Posterior vena cava (tissue), 2 donors: ENCODE data around the gene PGLYRP2. TPM values are rescaled to one million over a fixed set of nuclear protein-coding genes. Genes with fewer than 3 reads are reported as not detected.

ENCODE experiments used
- DNase-seq: peaks from one replicate; pipeline ENCODE4 v3.0.0-alpha.2; 2020; ENCODE audit warnings: low spot score
- intact Hi-C, 2 donors: fragments of 100-400 bp; cut with DNase I; formaldehyde crosslinking; loops; one replicate each; pipeline versions ENCODE4 v1.14.1 to v1.14.2; 2022 to 2023
- total RNA-seq, 2 donors: library from RNA; stranded (reverse); fragmentation: NEBNext Ultra II Directional; extraction: Animal tissue kit (Norgen Biotek cat#: 25700); gene quantifications; one replicate each; pipeline ENCODE4 v1.2.1, GENCODE V29; 2021
- donor health status: DM: yes; HTN: yes; CAD: no.
- donor health status: DM: yes; HTN: yes; CAD: no.

The PGLYRP2 gene
- total RNA-seq, 2 donors from 2014 or later: not detected

- no peak for DNase-seq
- intact Hi-C loops: loop anchor here in 1 of 2 donors (5.0 to 10.0 kb wide), 2 partner anchors 93 to 359 kb away; no protein-coding TSS in a partner anchor
Observed at GRCh38 chr19:15461694-15462093, 17.6 kb downstream of the PGLYRP2 start.

DNA sequence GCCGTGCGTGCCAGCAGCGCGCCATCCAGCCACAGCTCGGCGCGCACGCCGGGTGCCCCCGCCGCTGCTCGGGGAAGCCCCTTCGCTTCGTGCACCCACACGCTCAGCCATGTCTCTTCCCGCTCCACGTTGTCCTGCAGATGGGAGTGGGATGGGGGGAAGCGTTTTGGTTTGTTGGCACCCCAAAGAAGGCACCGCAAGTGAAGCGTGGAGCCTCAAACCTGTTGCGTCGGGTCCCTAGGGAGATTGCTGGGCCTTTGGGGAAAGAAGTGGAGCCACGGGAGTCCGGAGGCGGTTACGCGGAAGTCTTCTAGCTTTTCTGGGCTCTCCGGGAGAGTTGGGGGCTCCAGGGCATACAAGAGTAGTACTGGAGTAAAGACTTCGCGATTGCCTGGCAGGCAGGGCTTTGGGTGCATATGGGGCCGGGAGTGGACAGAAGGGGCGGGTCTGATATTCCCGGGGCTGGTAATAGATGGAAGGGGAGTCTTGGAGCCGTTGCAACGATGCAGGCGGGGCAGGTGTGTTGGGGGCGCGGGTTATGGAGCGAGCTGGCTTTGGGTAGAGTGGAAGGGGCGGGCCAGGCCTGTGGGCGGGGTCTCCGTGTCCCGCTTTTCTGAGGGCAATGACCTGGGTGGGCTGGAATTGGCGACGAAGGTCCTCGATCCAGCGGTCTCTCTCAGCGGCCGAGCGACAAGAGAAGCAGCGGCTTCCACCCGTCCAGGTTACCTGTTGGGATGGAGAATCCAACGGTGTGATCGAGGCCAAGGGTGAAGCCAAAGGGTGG lies 21.4 kb downstream of the PGLYRP2 start:
- intact Hi-C loops: no loop called here

GRCh38 chr19:15456871-15457700 lies 22.2 kb downstream of the PGLYRP2 start:
- no peak for DNase-seq
- intact Hi-C loops: no loop called here

More for the DNA sequence above, 21.4 kb downstream of the PGLYRP2 start:
- no peak for DNase-seq

- intact Hi-C loops: no loop called here
- no peak for DNase-seq
Observed at GRCh38 chr19:15456441-15456840, 22.9 kb downstream of the PGLYRP2 start.

GRCh38 chr19:15455996-15456395 lies 23.3 kb downstream of the PGLYRP2 start:
- peak; percentile 51 for DNase-seq
- intact Hi-C loops: no loop called here

DNA sequence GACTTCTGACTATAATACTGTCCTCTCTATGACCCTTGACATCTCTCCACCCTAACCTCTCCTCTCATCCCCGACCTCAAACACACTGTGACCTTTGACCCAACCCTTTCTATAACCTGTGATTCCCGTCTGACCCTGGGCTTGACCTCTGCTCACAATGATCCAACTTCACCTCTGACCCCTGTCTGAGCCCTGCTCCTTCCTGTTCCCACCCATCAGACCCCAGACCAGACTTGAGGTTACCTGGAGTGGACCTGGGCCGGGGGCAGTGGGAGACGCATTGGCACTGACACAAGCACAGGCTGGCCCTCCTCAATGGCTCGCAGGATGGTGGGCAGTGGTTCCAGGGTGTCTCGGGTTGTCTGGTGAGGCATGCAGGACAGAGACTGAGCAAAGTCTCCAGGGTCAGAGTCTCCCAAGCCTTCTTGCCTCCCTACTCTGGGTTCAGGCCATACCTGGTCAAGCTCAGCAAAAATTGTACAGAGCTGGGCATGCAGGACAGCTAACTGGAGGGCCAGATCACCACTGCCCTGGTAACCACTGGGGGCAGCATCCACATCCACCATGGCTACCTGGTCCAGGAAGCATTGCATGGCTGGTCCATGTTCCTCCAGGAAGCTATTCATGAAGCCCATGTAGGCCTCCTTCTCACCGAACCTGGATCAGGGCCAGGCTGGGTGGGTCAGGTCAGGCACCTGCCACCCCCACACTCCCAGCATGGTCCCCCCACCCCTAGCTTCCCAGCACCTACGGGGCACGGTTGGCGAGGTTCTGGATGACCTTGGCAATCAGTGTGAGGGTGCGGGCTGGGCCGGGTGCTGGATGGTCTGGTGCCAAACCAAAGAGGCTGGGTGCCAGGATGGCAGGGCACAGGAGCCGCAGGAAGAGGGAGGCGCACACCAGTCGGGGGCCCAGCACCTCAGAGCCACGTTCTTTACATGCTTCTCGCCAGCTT lies 25.1 kb downstream of the PGLYRP2 start:
- peak; percentile 68 for DNase-seq
- intact Hi-C loops: no loop called here

DNA sequence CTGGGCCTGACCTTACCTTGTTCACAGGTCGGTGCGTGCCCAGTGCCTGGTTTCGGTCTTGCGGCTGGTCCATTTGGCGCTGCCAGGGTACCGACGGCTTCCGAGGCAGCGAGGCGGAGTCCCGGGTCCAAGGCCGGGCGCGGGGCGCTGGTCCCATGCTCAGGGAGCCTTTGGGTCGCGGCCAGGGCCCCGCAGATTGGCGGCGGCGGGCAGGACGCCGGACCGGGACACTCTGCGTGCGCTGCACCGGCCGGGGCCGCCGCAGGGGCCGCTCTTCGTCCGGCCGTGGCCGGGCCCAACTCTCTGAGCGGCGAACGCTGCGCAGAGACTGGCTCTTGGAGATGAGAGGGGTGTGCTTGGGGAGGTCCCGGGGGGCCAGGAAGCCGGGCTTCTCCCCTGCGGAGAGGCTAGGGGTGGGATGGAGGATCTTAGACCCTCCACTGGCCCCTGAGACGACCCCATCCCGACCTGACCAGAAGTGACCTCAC lies 26.2 kb downstream of the PGLYRP2 start:
- intact Hi-C loops: no loop called here
- DNase-seq: no peak

GRCh38 chr19:15452111-15453047 lies 26.9 kb downstream of the PGLYRP2 start:
- intact Hi-C loops: no loop called here

DNA sequence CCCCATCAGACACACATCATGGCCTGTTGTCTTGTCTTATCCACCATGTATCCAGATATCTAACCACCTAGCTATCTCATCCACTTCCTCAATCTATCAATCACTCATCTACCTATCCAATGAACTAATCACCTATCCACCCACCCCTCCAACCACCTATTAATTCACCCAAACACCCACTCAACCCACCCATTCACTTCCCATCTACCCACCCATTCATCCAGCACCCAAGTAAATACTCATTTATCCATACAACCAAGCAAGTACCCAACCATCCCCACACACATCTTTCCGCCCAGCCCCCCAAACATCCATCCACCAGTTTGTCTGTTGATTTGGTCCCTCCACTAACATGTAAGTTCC lies 28.8 kb downstream of the PGLYRP2 start:
- no peak for DNase-seq
- intact Hi-C loops: no loop called here

More at GRCh38 chr19:15452111-15453047, 26.9 kb downstream of the PGLYRP2 start:
- peak; percentile 97 for DNase-seq

DNA sequence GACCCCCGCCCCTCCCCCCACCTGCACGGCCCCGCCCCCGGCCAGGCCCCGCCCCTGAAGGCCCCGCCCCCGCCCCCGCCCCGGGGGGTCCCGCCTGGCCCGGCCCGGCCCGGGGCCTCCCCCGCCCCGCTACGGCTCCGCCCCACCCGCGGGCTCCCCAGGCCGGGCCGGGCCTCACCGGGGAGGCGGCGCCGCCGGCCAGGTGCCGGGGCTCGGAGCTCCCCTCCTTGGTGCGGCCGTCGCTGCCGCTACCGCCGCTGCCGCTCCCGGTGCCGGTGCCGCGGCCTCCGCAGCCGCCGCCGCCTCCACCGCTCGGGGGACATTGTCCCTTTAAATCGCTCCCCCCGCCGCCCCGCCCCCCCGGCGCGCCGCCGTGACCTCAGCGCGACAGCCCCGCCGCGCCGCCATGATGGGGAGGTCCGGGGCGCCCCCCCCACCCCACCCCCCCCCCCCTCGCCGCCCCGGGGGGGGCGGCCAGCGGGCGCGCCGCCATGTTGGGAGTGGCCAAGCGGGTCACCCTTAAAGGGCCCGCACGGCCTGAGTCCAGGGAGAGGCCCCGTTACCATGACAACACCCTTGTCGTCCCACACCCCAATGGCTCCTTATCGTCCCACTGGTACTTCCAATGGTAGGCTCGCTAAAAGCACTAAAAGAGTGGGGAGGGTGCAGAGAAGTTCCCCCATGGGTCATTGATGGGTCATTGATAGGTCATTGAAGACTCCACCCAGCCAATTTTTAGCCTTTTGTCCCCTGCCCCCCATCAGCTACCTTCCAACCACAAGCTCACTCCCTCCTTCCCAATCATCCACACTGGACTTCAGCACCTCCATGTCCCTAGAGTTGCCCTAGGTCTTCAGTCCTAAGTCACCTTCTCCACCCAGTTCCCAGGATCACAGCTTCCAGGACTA lies 29.4 kb downstream of the PGLYRP2 start, which contains the start of gene WIZ:
Gene WIZ (minus strand): TSS at position 337 of the 908 bp plus-strand sequence. CDS start 1,649 bp downstream, outside the sequence.
- intact Hi-C loops: no loop called here
- DNase-seq: peak; percentile 96

- intact Hi-C loops: no loop called here
Observed at GRCh38 chr19:15448778-15449619, 30.3 kb downstream of the PGLYRP2 start.

DNA sequence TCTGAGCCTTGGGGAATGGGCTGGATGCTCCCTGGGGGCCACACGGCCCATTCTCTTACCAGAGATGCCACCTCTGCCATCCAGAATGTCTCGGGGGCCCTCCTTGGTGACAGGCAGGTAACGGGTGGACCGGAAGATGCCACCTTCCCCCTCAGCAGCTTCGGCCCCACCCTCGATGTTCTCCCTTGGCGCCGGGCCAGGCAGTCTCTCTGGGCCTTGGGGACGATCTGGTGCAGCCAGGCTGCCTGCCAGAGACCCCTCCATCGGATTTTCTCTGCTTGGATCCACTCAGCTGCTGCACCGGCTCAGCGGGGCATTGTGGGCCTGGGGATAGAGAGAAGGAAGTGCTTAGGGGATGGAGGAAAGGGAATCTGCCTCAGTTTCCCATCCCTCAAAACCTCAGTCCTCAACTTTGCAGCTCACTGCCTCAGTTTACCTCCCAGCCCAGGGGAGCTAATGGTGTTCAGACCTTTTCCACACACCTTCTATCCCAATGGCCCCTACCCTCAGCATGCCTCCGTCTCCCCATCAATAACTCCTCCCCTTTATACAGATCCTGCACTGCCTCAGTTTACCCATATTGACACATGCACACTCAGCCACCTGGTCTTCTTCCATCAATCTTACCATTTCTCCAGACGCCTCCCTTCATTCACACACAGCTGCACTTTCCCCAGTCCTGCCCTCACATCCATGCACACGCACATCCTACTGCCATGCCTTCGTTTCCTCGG lies 31.1 kb downstream of the PGLYRP2 start:
- DNase-seq: no peak
- intact Hi-C loops: no loop called here

More at GRCh38 chr19:15448778-15449619, 30.3 kb downstream of the PGLYRP2 start:
- DNase-seq: no peak

- intact Hi-C loops: no loop called here
- no peak for DNase-seq
Observed at GRCh38 chr19:15447057-15447456, 32.2 kb downstream of the PGLYRP2 start.

DNA sequence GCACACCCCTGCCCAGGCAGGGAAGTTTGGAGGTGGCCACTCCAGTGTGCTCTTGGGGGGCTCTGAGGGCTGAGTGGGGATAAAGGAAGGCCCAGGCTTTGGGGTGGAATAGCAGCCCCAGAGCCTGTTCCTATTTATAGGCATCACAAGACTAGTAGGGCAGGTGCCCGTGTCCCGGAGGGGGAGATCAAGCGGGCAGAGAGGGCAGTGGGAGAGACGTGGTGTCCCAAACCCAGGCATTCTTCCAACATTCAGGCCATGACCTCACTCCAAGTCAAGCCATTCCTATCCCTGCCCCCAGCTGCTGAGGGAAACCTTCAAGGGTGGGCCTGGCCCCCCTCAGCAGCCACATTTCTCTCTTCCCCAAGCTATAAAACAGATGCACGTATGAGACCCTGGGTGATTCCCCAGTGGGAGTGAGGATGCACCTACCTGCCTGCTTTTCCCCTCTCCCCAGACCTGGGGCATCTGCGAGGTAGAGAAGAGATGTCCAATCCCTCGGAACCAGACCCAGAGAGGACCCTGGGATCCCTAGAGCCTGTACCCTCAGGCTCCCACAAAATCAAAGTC lies 33.4 kb downstream of the PGLYRP2 start:
- DNase-seq: no peak
- intact Hi-C loops: no loop called here

DNA sequence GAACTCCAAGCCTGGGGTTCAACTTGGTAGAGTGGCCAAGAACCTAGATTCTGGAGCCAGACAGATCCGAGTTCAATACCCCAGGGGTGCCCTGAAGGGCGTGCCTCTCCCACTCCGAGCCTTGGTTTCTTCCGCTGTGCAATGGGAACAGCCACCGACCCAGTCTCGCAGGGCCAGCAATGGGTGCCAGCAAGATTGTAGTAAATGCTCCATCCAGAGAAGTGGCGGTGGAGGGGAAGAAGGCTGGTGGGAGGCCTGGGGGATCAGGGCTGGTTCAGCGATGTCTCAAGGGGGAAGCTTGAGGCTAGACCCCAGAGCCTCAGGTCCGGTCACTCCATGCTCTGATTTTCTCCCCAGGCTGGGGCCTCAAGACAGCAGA lies 34.1 kb downstream of the PGLYRP2 start:
- intact Hi-C loops: no loop called here

More for the DNA sequence above, 34.1 kb downstream of the PGLYRP2 start:
- no peak for DNase-seq
